K562 (cell line): Measurements from ENCODE around the gene PPHLN1. TPM values are rescaled to one million over a fixed set of nuclear protein-coding genes. Genes with fewer than 3 reads are reported as not detected.

Experiments
- ATAC-seq: fragments of 200-7000 bp; cut with Tn5 transposase; 3 replicates; pipeline ENCODE4 v1.9.1; 2020; ENCODE audit warnings: moderate library complexity
- BruUV-seq: library from RNA; stranded (reverse); fragments of 400-500 nt; replicated peaks from 2 replicates; lab custom pipeline; 2021; lab: Mats Ljungman, UMichigan
- CTCF ChIA-PET: fragments of 300-600 bp; formaldehyde crosslinking; extraction: SDS; loops from one replicate; lab custom pipeline; 2021; ENCODE audit warnings: low intra/inter-chr PET ratio; lab: Yijun Ruan, JAX
- POLR2A ChIA-PET: fragments of 300-600, 350-650 bp; sonication (Branson Sonifier 250); formaldehyde crosslinking; extraction: SDS; loops from one replicate; lab custom pipeline; 2021; ENCODE audit warnings: antibody characterized with exemption, inconsistent platforms; lab: Yijun Ruan, JAX
- DNase-seq, 4 experiments: peaks; one replicate each; pipeline versions ENCODE4 v3.0.0 to v3.0.0-alpha.2; 2011 to 2018; ENCODE audit warnings: low spot score in 3 of 4, mixed read lengths in 3 of 4; ENCODE audit errors: extremely low read depth in 1 of 4
- FAIRE-seq: peaks from 2 replicates; lab custom pipeline; 2011; peaks lifted over from hg19 to GRCh38; lab: Jason Lieb, UNC
- H2AFZ ChIP-seq: 2 replicates; pipeline ENCODE4 v1.6.0; 2011; ENCODE audit warnings: low read depth, low read length, control low read depth, inconsistent platforms
- H3K27ac ChIP-seq: fragments of 200-600 bp; 3 replicates; pipeline ENCODE4 v1.8.0; 2011; ENCODE audit warnings: low read depth, mild to moderate bottlenecking, control low read depth, inconsistent platforms, low read length, moderate library complexity, mixed read lengths; ENCODE audit errors: extremely low read depth
- H3K27me3 ChIP-seq, 2 experiments: fragments of 300-600 bp in 1 of 2; 2 replicates in 1 of 2; 3 replicates in 1 of 2; pipeline versions ENCODE4 v1.6.0 to v1.8.0; 2011; ENCODE audit warnings: inconsistent platforms in 2 of 2, low read length in 2 of 2, mild to moderate bottlenecking in 1 of 2, mixed read lengths in 1 of 2, moderate library complexity in 1 of 2; ENCODE audit not compliant: control insufficient read depth in 2 of 2, insufficient read depth in 2 of 2
- H3K36me3 ChIP-seq: fragments of 300-600 bp; 3 replicates; pipeline ENCODE4 v1.8.0; 2011; ENCODE audit warnings: mild to moderate bottlenecking, low read length, inconsistent platforms; ENCODE audit not compliant: control insufficient read depth, insufficient read depth
- H3K4me1 ChIP-seq, 2 experiments: fragments of 200-600 bp in 1 of 2; replicated peaks in 1 of 2; 2 replicates in 1 of 2; 3 replicates in 1 of 2; pipeline versions ENCODE4 v1.5.1 to v1.8.0; 2011; ENCODE audit warnings: inconsistent platforms in 2 of 2, low read length in 2 of 2, mild to moderate bottlenecking in 1 of 2, mixed read lengths in 1 of 2, moderate library complexity in 1 of 2; ENCODE audit not compliant: control insufficient read depth in 2 of 2, insufficient read depth in 2 of 2
- H3K4me2 ChIP-seq: 2 replicates; pipeline ENCODE4 v1.6.1; 2011; ENCODE audit warnings: low read length, control low read depth, inconsistent platforms, mixed read lengths; ENCODE audit not compliant: insufficient read depth
- H3K4me3 ChIP-seq: fragments of 200-600 bp; sonication (generic), shearing (Covaris generic); 2 replicates; pipeline ENCODE4 v1.5.1; 2016; ENCODE audit warnings: control low read depth, inconsistent platforms
- H3K79me2 ChIP-seq: fragments of 200-600 bp; 3 replicates; pipeline ENCODE4 v1.8.0; 2011; ENCODE audit warnings: low read length, inconsistent platforms; ENCODE audit not compliant: control insufficient read depth, insufficient read depth
- H3K9ac ChIP-seq, 2 experiments: 2 replicates each; pipeline versions ENCODE4 v1.6.0 to v1.6.1; 2011; ENCODE audit warnings: low read depth in 2 of 2, low read length in 2 of 2, control low read depth in 1 of 2, inconsistent platforms in 1 of 2, mild to moderate bottlenecking in 1 of 2, mixed read lengths in 1 of 2; ENCODE audit not compliant: insufficient read depth in 1 of 2
- H3K9me1 ChIP-seq: one replicate; pipeline ENCODE4 v1.6.0; 2011; ENCODE audit warnings: inconsistent platforms, mild to moderate bottlenecking, low read length, moderate library complexity; ENCODE audit not compliant: control insufficient read depth, insufficient read depth
- H3K9me3 ChIP-seq: replicated peaks from 2 replicates; pipeline ENCODE4 v1.5.1; 2011; ENCODE audit warnings: low read depth, low read length, inconsistent platforms; ENCODE audit not compliant: control insufficient read depth, insufficient read depth
- H4K20me1 ChIP-seq: replicated peaks from 2 replicates; pipeline ENCODE4 v1.6.1; 2011; ENCODE audit warnings: low read length, inconsistent platforms, mixed read lengths; ENCODE audit not compliant: control insufficient read depth, insufficient read depth
- ARID1B ChIP-seq: fragments of 450-650 bp; IDR thresholded peaks from 2 replicates; pipeline ENCODE4 v1.6.1; 2016; ENCODE audit warnings: antibody characterized with exemption, mild to moderate bottlenecking, inconsistent platforms
- CBFA2T2 ChIP-seq: fragments of 450-650 bp; conservative IDR thresholded peaks from 2 replicates; pipeline ENCODE4 v1.6.1; 2017; ENCODE audit warnings: mild to moderate bottlenecking
- CBFA2T3 ChIP-seq: fragments of 450-650 bp; IDR thresholded peaks from 2 replicates; pipeline ENCODE4 v1.6.1; 2017
- HOXB6 ChIP-seq: fragments of 250-450 bp; sonication (Bioruptor Pico); IDR thresholded peaks from 2 replicates; pipeline ENCODE4 v1.5.1; 2022; ENCODE audit warnings: mild to moderate bottlenecking, borderline replicate concordance
- NCOR1 ChIP-seq: fragments of 450-650 bp; IDR thresholded peaks from 2 replicates; pipeline ENCODE4 v1.6.1; 2016; ENCODE audit warnings: mild to moderate bottlenecking, moderate library complexity
- SOX6 ChIP-seq: fragments of 450-650 bp; IDR thresholded peaks from 2 replicates; pipeline ENCODE4 v1.6.1; 2014; ENCODE audit warnings: mild to moderate bottlenecking
- TAL1 ChIP-seq: fragments of 450-650 bp; IDR thresholded peaks from 2 replicates; pipeline ENCODE4 v1.6.1; 2016; ENCODE audit warnings: mild to moderate bottlenecking
- TCF3 ChIP-seq: sonication (generic); formaldehyde crosslinking; IDR thresholded peaks from 2 replicates; pipeline ENCODE4 v1.4.0; 2020; ENCODE audit warnings: mild to moderate bottlenecking, missing genetic modification reagents
- ZBTB43 ChIP-seq: sonication (generic); formaldehyde crosslinking; IDR thresholded peaks from 2 replicates; pipeline ENCODE4 v1.8.0; 2023; ENCODE audit warnings: mild to moderate bottlenecking, missing genetic modification reagents
- ZNF197 ChIP-seq: fragments of 200-800 bp; sonication (Bioruptor generic); IDR thresholded peaks from 2 replicates; pipeline ENCODE4 v1.6.1; 2016; ENCODE audit warnings: low read depth, missing genetic modification characterization, missing compliant biosample characterization
- whole genome bisulfite sequencing: fragments of 100-300 bp; shearing (Covaris generic); methylation state at CpG from one replicate; pipeline ENCODE4 v1.1.6; 2016; ENCODE audit warnings: low coverage, mixed read lengths; ENCODE audit not compliant: insufficient coverage; ENCODE audit errors: missing lambda C conversion rate; 5-methylcytosine and 5-hydroxymethylcytosine counted together
- in situ Hi-C: fragments of 300-500 bp; cut with MboI; formaldehyde crosslinking; loops from 4 replicates; pipeline ENCODE4 v1.15.0; 2018; ENCODE audit warnings: inconsistent platforms, mixed read lengths
- intact Hi-C: fragments of 100-400 bp; cut with micrococcal nuclease; formaldehyde crosslinking; loops from 2 replicates; pipeline ENCODE4 v1.14.2; 2022
- polyA plus RNA-seq, 8 experiments: library from polyadenylated mRNA; depleted of rRNA in 4 of 8; stranded (reverse) in 5 of 8; unstranded in 3 of 8; fragments of >200 nt; fragmentation: Nextera tagmentation in 2 of 8; fragmentation: Illumina TruSeq in 1 of 8; extraction: Ambion mirVana in 2 of 8; extraction: Trizol in 1 of 8; gene quantifications; 2 replicates each; pipeline versions ENCODE4 v1.2.1 to v1.2.3, GENCODE V29; 2011 to 2014; ENCODE audit warnings: inconsistent platforms in 1 of 8, missing spikeins in 1 of 8
- total RNA-seq, 7 experiments: library from RNA; depleted of rRNA in 6 of 7; stranded (reverse); fragments of >200 nt in 6 of 7; fragmentation: Illumina TruSeq in 2 of 7; extraction: Trizol in 2 of 7; gene quantifications; 2 replicates each; pipeline versions ENCODE4 v1.2.1 to v1.2.3, GENCODE V29; 2011 to 2021; ENCODE audit warnings: low replicate concordance in 1 of 7

Gene PPHLN1
- total and polyA plus RNA-seq, 9 of the 15 experiments (the other 6 are each of a cell fraction or from before 2014, with no cell fraction given) = 66.3 to 112 (median 93.6) TPM

GRCh38 chr12:42385326-42385841, 59.4 kb downstream of the PPHLN1 start:
- H3K4me3 ChIP-seq = no peak overlapping the region
- peak; percentile 64 for ATAC-seq
- TF ChIP-seq ZNF197 (CRISPR knock-in tag) (no peak), NCOR1 (peak; percentile 30; the same call in 1 of the 2 replicates), ARID1B (peak; percentile 43; the same call in 1 of the 2 replicates), SOX6 (peak; percentile 39; the same call in 1 of the 2 replicates), CBFA2T2 (0 out of 2 replicates have a peak, but pooled peaks have one; percentile 40), HOXB6 (CRISPR knock-in tag) (no peak), ZBTB43 (CRISPR knock-in tag) (no peak), CBFA2T3 (peak; percentile 63), TCF3 (CRISPR knock-in tag) (peak; percentile 60), TAL1 (peak; percentile 35)
- TF ChIP-seq, all 486 proteins: peak for 7
- peaks cover 0 to 17% of the 10 kb centered on the region in 2 experiments; a peak in 2 of 5 replicates for H3K4me1 ChIP-seq
- peaks cover 16% of the 10 kb centered on the region; the same call in 1 of the 3 replicates for H3K36me3 ChIP-seq
- no peaks in the 10 kb centered on the region for H3K79me2 ChIP-seq
- no peak overlapping the region for H3K27ac ChIP-seq
- H4K20me1 ChIP-seq = no peaks in the 10 kb centered on the region
- DNase-seq (peak in 3 of 4 experiments; percentile 9 to 17 (median 13)), FAIRE-seq (peak; percentile 70)
- no peak overlapping the region for H3K4me2 ChIP-seq
- H2AFZ ChIP-seq = no peak overlapping the region
- in situ Hi-C loops (no loop called here), intact Hi-C loops (no loop called here)
- no peaks in the 10 kb centered on the region for H3K9me3 ChIP-seq
- no peak overlapping the region for H3K9ac ChIP-seq
- ChIA-PET POLR2A (no interaction called here), CTCF (no interaction called here)
- WGBS = 9% methylated on average over 3 of the region's 3 CpGs
- no peaks in the 10 kb centered on the region for H3K9me1 ChIP-seq
- H3K27me3 ChIP-seq = no peaks in the 10 kb centered on the region
- BruUV-seq = no TSS peak
